Measurements from ENCODE around the gene DES.

Gene DES

GRCh38 chr2:219448776-219449341, 30.7 kb downstream of the DES start:
- no peaks in the 10 kb centered on the region for H3K9me3 ChIP-seq (ENCODE audit: insufficient read depth, low read length)
- H3K4me2 ChIP-seq (ENCODE audit: low read length) = no peak overlapping the region
- H2AFZ ChIP-seq (ENCODE audit: low read depth, low read length) = no peak overlapping the region
- H3K27ac ChIP-seq (ENCODE audit: low read length) = no peak overlapping the region
- H3K36me3 ChIP-seq (replicated peaks; ENCODE audit: low read depth, low read length) = no peaks in the 10 kb centered on the region
- no peak overlapping the region for H3K4me3 ChIP-seq (ENCODE audit: low read length)
- no peak overlapping the region for H3K9ac ChIP-seq (ENCODE audit: low read length)
- no peaks in the 10 kb centered on the region for H3K79me2 ChIP-seq (ENCODE audit: low read length)
- peaks cover 7% of the 10 kb centered on the region for H3K4me1 ChIP-seq (ENCODE audit: low read length)
- H4K20me1 ChIP-seq (ENCODE audit: insufficient read depth, low read length) = no peaks in the 10 kb centered on the region
- TF ChIP-seq CTCF (IDR thresholded peaks at IDR 0.05; ENCODE audit: low read depth, low read length) (no peak), EZH2phosphoT487 (IDR thresholded peaks at IDR 0.05; ENCODE audit: low read depth) (no peak)
- no peaks in the 10 kb centered on the region for H3K27me3 ChIP-seq (ENCODE audit: low read depth, low read length)

- H3K27ac ChIP-seq (ENCODE audit: low read length) = no peak overlapping the region
- peaks cover 7% of the 10 kb centered on the region for H3K4me1 ChIP-seq (ENCODE audit: low read length)
- H3K27me3 ChIP-seq (ENCODE audit: low read depth, low read length) = no peaks in the 10 kb centered on the region
- H3K9ac ChIP-seq (ENCODE audit: low read length) = no peak overlapping the region
- H4K20me1 ChIP-seq (ENCODE audit: insufficient read depth, low read length) = no peaks in the 10 kb centered on the region
- no peak overlapping the region for H2AFZ ChIP-seq (ENCODE audit: low read depth, low read length)
- no peak overlapping the region for H3K4me3 ChIP-seq (ENCODE audit: low read length)
- H3K4me2 ChIP-seq (ENCODE audit: low read length) = no peak overlapping the region
- H3K9me3 ChIP-seq (ENCODE audit: insufficient read depth, low read length) = no peaks in the 10 kb centered on the region
- H3K36me3 ChIP-seq (replicated peaks; ENCODE audit: low read depth, low read length) = no peaks in the 10 kb centered on the region
- no peak for TF ChIP-seq EZH2phosphoT487 (IDR thresholded peaks at IDR 0.05; ENCODE audit: low read depth)
- TF ChIP-seq CTCF (IDR thresholded peaks at IDR 0.05; ENCODE audit: low read depth, low read length) = no peak
- H3K79me2 ChIP-seq (ENCODE audit: low read length) = no peaks in the 10 kb centered on the region
Observed at GRCh38 chr2:219449609-219450008, 31.4 kb downstream of the DES start.

GRCh38 chr2:219451661-219452360, 33.6 kb downstream of the DES start:
- Histone ChIP-seq H3K36me3 (replicated peaks; ENCODE audit: low read depth, low read length) (no peaks in the 10 kb centered on the region), H3K4me2 (ENCODE audit: low read length) (no peak overlapping the region), H3K9me3 (ENCODE audit: insufficient read depth, low read length) (no peaks in the 10 kb centered on the region), H3K27ac (ENCODE audit: low read length) (no peak overlapping the region), H3K4me1 (ENCODE audit: low read length) (peaks cover 7% of the 10 kb centered on the region), H3K9ac (ENCODE audit: low read length) (no peak overlapping the region), H2AFZ (ENCODE audit: low read depth, low read length) (no peak overlapping the region), H3K4me3 (ENCODE audit: low read length) (no peak overlapping the region), H3K79me2 (ENCODE audit: low read length) (no peaks in the 10 kb centered on the region), H4K20me1 (ENCODE audit: insufficient read depth, low read length) (no peaks in the 10 kb centered on the region), H3K27me3 (ENCODE audit: low read depth, low read length) (no peaks in the 10 kb centered on the region)
- TF ChIP-seq EZH2phosphoT487 (IDR thresholded peaks at IDR 0.05; ENCODE audit: low read depth) = no peak
- TF ChIP-seq CTCF (IDR thresholded peaks at IDR 0.05; ENCODE audit: low read depth, low read length) = no peak

- H3K36me3 ChIP-seq (replicated peaks; ENCODE audit: low read depth, low read length) = no peaks in the 10 kb centered on the region
- no peaks in the 10 kb centered on the region for H3K9me3 ChIP-seq (ENCODE audit: insufficient read depth, low read length)
- TF ChIP-seq EZH2phosphoT487 (IDR thresholded peaks at IDR 0.05; ENCODE audit: low read depth) (no peak), CTCF (IDR thresholded peaks at IDR 0.05; ENCODE audit: low read depth, low read length) (no peak)
- no peaks in the 10 kb centered on the region for H3K27me3 ChIP-seq (ENCODE audit: low read depth, low read length)
- no peak overlapping the region for H3K9ac ChIP-seq (ENCODE audit: low read length)
- no peaks in the 10 kb centered on the region for H4K20me1 ChIP-seq (ENCODE audit: insufficient read depth, low read length)
- H3K4me1 ChIP-seq (ENCODE audit: low read length) = peaks cover 7% of the 10 kb centered on the region
- H3K4me3 ChIP-seq (ENCODE audit: low read length) = no peak overlapping the region
- no peaks in the 10 kb centered on the region for H3K79me2 ChIP-seq (ENCODE audit: low read length)
- no peak overlapping the region for H3K4me2 ChIP-seq (ENCODE audit: low read length)
- H3K27ac ChIP-seq (ENCODE audit: low read length) = no peak overlapping the region
- H2AFZ ChIP-seq (ENCODE audit: low read depth, low read length) = no peak overlapping the region
Observed at GRCh38 chr2:219452361-219453317, 34.5 kb downstream of the DES start.
